Ascending aorta (tissue), 2 donors: ENCODE measurements around the gene TRAPPC1. TPM values are rescaled to one million over a fixed set of nuclear protein-coding genes. Genes with fewer than 3 reads are reported as not detected.

Experiments used
- DNase-seq, 2 donors: peaks; one replicate each; pipeline ENCODE4 v3.0.0-alpha.2; 2019; ENCODE audit warnings: low spot score in 2 of 2
- H3K27ac ChIP-seq, 2 donors: fragments of 200-600 bp; sonication (generic); one replicate each; pipeline ENCODE4 v1.5.1; 2016 to 2017; ENCODE audit warnings: mild to moderate bottlenecking in 1 of 2
- H3K27me3 ChIP-seq: fragments of 200-600 bp; sonication (generic); one replicate; pipeline ENCODE4 v1.5.1; 2017
- H3K36me3 ChIP-seq, 2 donors: fragments of 200-600 bp; sonication (generic); one replicate each; pipeline ENCODE4 v1.5.1; 2016
- H3K4me1 ChIP-seq, 2 donors: fragments of 200-600 bp; sonication (generic); one replicate each; pipeline ENCODE4 v1.5.1; 2016 to 2017; ENCODE audit warnings: mild to moderate bottlenecking in 1 of 2
- H3K4me3 ChIP-seq, 2 donors: fragments of 200-600 bp; sonication (generic); one replicate each; pipeline ENCODE4 v1.5.1; 2016 to 2017; ENCODE audit warnings: mild to moderate bottlenecking in 1 of 2
- H3K9me3 ChIP-seq, 2 donors: fragments of 200-600 bp; sonication (generic); one replicate each; pipeline ENCODE4 v1.5.1; 2016
- intact Hi-C: fragments of 100-400 bp; cut with DNase I; formaldehyde crosslinking; loops from one replicate; pipeline ENCODE4 v1.15.1; 2023
- total RNA-seq: library from RNA; depleted of rRNA; stranded (reverse); fragments of >200 nt; gene quantifications from one replicate; pipeline ENCODE4 v1.1.0, GENCODE V29; 2016
- TF ChIP-seq, protein P1 (sequence below), 3 experiments: fragments of 200-600 bp in 2 of 3; fragments of 450-650 bp in 1 of 3; sonication (generic) in 2 of 3; IDR thresholded peaks; one replicate each; pipeline ENCODE4 v1.5.1; 2016 to 2019; ENCODE audit warnings: antibody characterized with exemption in 3 of 3, mild to moderate bottlenecking in 1 of 3, moderate library complexity in 1 of 3

Gene TRAPPC1
- total RNA-seq, 1 donor from 2014 or later = 36.0 TPM

DNA sequence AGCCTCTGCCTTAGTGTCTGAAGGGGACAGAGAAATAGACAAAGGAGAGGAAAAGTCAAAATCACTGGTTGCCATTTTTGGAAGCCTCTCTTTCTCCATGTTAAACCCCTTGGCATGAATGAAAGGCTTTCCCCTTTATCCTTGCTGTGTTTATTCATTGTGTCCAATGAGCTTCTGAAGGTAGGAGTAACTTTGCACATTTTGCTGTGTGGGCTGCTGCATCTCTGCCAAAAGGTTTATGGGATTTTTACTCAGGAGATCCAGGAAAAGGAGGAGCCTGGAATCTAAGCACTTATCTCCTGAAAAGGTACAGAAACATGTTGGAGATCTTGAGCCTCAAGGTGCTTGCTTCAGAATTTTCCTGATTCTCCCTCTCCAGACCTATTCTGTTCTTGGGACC is 4.1 kb upstream of the TRAPPC1 start:
- peaks cover 25 to 44% of the 10 kb centered on the region in 2 donors for H3K36me3 ChIP-seq
- no peaks in the 10 kb centered on the region for H3K27me3 ChIP-seq
- H3K4me1 ChIP-seq = peaks cover 12 to 15% of the 10 kb centered on the region in 2 donors
- intact Hi-C loops = no loop called here
- H3K4me3 ChIP-seq = no peak overlapping the region
- H3K9me3 ChIP-seq = no peaks in the 10 kb centered on the region
- no peak overlapping the region for H3K27ac ChIP-seq
- TF ChIP-seq, protein P1, sequence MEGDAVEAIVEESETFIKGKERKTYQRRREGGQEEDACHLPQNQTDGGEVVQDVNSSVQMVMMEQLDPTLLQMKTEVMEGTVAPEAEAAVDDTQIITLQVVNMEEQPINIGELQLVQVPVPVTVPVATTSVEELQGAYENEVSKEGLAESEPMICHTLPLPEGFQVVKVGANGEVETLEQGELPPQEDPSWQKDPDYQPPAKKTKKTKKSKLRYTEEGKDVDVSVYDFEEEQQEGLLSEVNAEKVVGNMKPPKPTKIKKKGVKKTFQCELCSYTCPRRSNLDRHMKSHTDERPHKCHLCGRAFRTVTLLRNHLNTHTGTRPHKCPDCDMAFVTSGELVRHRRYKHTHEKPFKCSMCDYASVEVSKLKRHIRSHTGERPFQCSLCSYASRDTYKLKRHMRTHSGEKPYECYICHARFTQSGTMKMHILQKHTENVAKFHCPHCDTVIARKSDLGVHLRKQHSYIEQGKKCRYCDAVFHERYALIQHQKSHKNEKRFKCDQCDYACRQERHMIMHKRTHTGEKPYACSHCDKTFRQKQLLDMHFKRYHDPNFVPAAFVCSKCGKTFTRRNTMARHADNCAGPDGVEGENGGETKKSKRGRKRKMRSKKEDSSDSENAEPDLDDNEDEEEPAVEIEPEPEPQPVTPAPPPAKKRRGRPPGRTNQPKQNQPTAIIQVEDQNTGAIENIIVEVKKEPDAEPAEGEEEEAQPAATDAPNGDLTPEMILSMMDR (IDR thresholded peaks at IDR 0.05) = no peak
- no peak for DNase-seq

DNA sequence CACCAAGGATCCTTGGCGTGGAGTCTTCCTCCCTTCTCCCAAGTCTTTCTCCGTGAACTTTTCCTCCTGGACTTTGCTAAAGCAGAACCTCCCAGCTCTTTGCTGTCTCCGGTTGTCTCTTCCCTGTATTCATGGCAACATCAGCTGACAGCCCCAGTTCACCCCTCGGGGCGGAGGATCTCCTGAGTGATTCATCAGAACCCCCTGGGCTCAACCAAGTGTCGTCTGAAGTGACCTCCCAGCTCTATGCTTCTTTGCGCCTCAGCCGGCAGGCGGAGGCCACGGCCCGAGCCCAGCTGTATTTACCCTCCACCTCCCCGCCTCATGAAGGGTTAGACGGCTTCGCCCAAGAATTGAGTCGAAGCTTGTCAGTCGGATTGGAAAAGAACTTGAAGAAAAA is 1.2 kb upstream of the TRAPPC1 start:
- Histone ChIP-seq H3K4me3 (peak overlapping the region; percentile 76 to 84), H3K9me3 (no peaks in the 10 kb centered on the region), H3K36me3 (peaks cover 7 to 21% of the 10 kb centered on the region in 2 donors), H3K27ac (no peak overlapping the region), H3K27me3 (no peaks in the 10 kb centered on the region), H3K4me1 (peaks cover 12 to 18% of the 10 kb centered on the region in 2 donors)
- TF ChIP-seq, protein P1 (IDR thresholded peaks at IDR 0.05) = no peak
- intact Hi-C loops = loop anchor here (1.0 kb wide), 2 partner anchors 46 to 76 kb away; partner anchors contain the start of gene NAA38
- peak in 1 of 2 donors; percentile 76 for DNase-seq

DNA sequence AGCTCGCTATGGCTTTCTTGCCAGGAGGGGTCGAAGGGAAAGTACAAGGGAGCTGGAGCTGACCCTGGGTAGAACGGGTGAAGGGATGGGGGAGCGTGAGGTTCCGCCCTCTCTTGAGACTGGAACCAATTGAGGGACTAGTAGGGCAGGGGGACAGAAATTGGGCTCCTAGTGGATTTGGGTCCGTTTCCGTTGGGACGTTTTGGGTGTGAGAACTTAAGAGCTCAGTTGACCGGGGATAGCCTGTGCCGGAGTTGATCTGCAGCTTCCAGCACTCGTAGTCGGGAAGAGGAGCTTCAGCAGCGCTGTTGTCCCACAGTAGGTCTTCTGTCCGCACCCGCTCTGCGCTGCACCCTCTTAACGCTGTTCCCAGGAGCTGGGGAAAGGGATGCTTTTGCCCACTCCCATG is 741 bp upstream of the TRAPPC1 start:
- peaks cover 12 to 18% of the 10 kb centered on the region in 2 donors for H3K4me1 ChIP-seq
- TF ChIP-seq, protein P1 (IDR thresholded peaks at IDR 0.05) = no peak
- peak overlapping the region; percentile 76 to 84 for H3K4me3 ChIP-seq
- no peak for DNase-seq
- no peaks in the 10 kb centered on the region for H3K9me3 ChIP-seq
- H3K27ac ChIP-seq = peak overlapping the region; percentile 22 to 52
- H3K27me3 ChIP-seq = no peaks in the 10 kb centered on the region
- H3K36me3 ChIP-seq = peaks cover 5 to 21% of the 10 kb centered on the region in 2 donors
- intact Hi-C loops = loop anchor here (1.0 kb wide), 2 partner anchors 45 to 75 kb away; partner anchors contain the start of gene NAA38

DNA sequence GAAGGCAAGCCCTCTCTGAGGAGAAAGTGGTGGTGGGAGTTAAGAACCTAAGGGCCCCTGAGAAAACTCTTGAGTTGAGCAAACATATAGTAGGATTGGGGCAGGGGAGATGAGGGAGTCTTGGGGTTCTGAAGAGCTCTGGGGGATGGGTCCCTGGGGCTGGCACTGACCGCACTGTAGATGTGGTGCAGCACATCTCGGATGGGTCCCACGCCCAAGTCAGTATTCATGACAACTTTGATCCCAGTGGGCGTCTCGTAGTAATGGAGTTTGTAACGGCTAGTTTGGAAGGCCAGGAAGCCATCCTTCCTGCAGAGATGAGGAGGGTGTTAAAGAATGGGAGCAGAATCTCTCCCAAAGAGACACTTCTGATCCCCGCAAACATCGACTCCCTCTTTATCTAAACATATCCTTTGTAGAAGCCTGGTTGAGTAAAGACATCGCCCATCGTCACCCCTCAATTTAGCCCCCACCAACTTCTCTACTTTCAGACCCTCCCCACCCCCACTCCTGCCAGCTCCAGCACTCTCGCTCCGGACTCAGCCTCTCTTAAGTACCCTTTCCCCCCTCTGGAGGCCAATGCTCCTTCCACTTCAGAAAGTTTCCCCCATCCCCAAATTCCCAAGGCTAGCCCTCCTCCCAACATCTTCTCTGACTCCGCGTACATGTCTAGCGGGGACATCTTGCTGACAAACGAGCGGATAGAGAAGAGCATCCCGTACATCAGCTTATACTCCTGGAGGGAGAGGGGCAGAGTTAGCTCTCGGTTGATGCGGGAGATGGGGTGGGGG is 710 bp downstream of the TRAPPC1 start:
- Histone ChIP-seq H3K27me3 (no peaks in the 10 kb centered on the region), H3K36me3 (peaks cover 0 to 6% of the 10 kb centered on the region in 2 donors), H3K4me1 (peaks cover 12 to 18% of the 10 kb centered on the region in 2 donors), H3K9me3 (no peaks in the 10 kb centered on the region), H3K4me3 (peak overlapping the region; percentile 76 to 84), H3K27ac (peak overlapping the region; percentile 27 to 57)
- intact Hi-C loops = loop anchor here (1.0 kb wide), 1 partner anchor 15 kb away; the partner anchor contains the start of gene RNF227
- TF ChIP-seq, protein P1 (IDR thresholded peaks at IDR 0.05) = no peak
- DNase-seq = no peak

DNA sequence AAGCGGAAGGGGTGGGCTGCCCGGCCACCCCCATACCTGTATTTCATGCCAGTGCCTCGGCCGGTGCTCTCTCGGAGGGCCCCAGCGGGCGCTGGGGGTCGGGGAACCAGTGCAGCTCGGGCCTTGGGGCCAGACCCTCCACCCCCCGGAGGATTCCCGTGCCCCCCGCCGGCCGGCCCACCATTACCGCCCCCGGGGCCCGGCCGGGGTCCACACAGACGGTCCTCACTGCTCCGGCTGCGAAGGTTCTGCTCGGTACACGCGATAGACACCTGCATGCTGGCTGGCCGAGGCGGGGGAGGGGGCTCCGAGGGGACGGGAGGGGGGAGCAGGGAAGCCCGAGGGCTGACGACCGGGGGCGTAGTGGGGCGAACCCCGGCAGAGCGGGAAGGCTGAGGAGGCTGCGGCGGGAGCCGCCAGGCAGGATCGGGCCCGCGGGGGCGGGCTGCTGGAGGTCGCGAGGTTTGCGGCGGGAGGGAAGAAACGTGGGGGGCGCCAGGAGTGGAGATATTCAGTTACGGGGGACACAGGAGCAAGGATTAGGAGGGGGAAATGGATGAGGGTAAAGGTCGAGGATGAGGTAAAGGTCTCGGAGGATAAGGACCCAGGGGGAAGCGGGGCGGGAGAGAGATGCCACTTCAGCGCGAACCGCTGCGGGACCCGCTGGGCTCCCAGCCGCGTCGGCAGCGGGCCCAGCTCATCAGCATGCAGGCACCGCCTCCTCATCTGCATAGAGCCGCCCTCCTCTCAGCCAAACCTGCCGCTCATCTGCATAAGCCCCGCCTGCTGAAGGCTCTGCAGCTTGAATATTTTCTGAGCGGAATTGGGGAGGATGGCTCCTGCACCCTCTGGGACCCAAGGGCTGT is 2.4 kb downstream of the TRAPPC1 start, which contains the start of gene KCNAB3:
TSS of gene KCNAB3 (minus strand) at position 699 of the 866 bp plus-strand sequence. CDS start at position 278, 421 bp downstream.
- Histone ChIP-seq H3K9me3 (no peaks in the 10 kb centered on the region), H3K4me1 (peaks cover 12 to 18% of the 10 kb centered on the region in 2 donors), H3K27ac (no peak within 1 kb of the TSS), H3K27me3 (no peaks in the 10 kb centered on the region), H3K4me3 (peak within 1 kb of the TSS in 1 of 2 donors; percentile 84), H3K36me3 (peaks cover 0 to under 1% of the 10 kb centered on the region in 2 donors)
- DNase-seq = no peak
- intact Hi-C loops = no loop called here
- TF ChIP-seq, protein P1 (IDR thresholded peaks at IDR 0.05) = no peak
